H4 (cell line): ENCODE results near the gene CENPP. TPM values are rescaled to one million over a fixed set of nuclear protein-coding genes. Genes with fewer than 3 reads are reported as not detected.

Experiments
- DNase-seq: peaks from one replicate; pipeline ENCODE4 v3.0.0-alpha.2; 2015; ENCODE audit warnings: low spot score
- total RNA-seq: library from RNA; depleted of rRNA; stranded (reverse); fragments of >200 nt; shearing (Covaris generic); gene quantifications from 2 replicates; pipeline ENCODE4 v1.2.3, GENCODE V29; 2014

CENPP gene
- total RNA-seq, 1 experiment from 2014 or later: 9.6 TPM

- no peak for DNase-seq
These were observed 154.6 kb downstream of the CENPP start for GRCh38 chr9:92480291-92480771.

DNA sequence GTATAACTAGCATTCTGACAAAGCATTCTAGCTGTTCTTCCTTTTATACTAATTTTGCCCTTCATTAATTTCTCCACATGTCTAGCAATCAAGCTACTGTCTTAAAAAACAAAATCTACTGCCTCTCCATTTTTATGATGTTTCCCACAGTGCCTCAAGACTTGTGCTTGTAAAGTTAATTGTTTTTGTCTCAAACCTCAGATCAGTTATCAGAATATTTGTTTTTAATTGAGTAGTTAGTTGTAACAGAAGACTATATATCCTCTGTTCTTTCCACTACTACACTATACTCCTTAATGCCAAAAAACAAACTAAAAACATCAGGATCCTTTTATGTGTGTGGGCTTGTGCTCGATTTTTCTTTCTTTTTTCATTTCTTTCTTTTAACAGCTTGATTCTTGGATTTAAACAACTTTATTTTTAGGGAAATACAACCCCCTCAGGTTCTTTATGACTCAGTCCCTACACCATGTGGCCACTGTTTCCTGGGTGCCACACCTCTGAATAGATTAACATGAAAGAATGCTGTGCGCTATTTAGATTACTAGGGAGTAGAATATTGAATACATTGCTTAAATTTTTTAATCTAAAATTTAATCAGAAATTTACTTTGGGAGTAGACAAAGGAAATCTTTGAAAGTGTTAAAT lies 155.4 kb downstream of the CENPP start:
- DNase-seq: no peak

DNA sequence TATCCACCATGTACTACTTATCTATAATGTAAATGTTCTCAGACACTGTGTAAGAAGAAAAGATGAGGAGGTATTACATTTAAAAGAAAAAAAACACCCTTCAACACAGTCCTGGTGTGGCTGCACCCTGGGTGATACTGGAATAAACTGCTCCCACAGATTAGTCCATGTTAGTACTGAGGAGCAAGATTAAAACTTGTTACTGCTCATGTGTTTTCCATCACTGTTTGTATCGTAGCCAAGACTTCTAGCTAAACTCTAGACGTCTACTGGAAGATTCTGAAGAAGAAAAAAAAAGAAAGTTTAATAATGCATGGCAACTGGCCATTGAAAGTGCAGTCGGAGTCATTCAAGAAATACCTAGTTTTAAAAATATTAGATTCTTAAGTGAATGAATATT lies 156.6 kb downstream of the CENPP start, which contains the start of gene ASPN:
ASPN (minus strand) TSS at position 178 of the 400 bp plus-strand sequence.
- no peak for DNase-seq

GRCh38 chr9:92482805-92483204 lies 157.1 kb downstream of the CENPP start:
- DNase-seq: no peak

DNA sequence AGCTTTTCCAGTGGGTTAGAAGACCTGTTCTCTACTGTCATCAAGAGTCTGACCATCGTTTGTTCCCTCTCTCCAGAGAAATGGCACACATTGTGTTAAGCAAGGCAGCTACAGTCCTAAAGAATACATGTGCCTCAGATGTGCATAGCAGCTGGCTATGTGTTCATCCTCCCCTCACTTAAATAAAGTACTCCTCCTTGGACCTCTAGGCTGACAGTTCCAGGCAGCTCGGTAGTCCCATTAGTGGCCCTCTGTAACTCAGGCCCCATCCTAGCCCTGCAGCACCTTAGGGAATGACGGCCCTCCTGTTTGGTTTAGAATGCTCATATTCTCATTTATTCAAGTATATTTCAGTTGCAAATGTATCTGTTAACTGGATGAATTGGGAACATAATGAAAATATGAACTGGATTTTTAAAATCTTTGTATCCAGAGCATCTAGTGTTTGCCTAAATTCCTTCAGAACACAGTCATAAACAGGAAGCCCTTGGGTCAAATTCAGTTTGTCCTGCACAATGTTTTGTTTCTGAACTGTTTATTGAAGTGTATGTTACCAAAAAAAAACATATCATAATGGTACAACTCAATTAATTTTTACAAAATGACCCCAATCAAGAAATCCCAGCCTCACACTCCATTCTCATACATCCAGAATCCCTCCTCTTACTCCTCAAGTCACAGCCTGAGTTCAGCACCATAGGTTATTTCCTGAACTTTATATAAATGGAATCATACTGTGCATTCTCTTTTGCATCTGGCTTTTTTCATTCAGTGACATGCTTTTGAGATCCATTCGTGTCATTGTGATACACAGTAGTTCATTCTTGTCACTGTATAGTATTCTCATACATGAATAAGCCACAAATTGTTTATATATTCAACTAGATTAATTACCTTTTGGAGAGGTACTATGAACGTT lies 158.1 kb downstream of the CENPP start:
- DNase-seq: no peak

GRCh38 chr9:92484563-92484962 lies 158.8 kb downstream of the CENPP start:
- DNase-seq: no peak

- DNase-seq: no peak
These were observed 160.6 kb downstream of the CENPP start for GRCh38 chr9:92486371-92486770.

GRCh38 chr9:92488681-92489550 lies 163.2 kb downstream of the CENPP start:
- no peak for DNase-seq

DNA sequence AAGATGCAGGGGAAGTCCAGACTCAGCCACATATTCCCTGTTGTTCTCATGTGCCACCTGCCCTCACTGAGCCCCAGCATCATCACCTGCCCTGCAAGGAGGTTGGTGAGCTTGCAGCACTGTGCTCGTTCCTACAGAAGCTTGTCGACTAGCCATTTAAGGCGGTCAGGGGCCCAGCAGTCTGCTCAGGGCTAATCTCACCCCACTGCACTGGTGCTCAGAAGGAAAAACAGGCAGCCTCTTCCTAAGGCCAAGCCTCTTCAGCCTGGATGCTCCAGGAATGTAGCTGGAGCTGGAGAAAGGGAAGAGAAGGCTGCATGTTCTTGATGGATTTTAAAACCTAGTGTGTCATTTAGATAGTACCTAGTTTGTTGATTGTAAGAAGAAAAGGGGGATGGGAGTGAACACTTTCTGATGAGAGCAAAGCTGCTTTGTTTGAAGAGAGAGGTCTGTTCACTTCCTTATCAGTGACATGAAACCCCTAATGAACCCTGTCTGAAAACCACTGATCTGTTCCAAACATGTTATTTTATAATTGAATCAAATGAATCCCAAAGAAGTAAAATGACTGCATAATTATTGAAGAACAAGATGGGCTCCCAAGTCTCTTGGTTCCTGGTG lies 167.1 kb downstream of the CENPP start:
- DNase-seq: no peak

GRCh38 chr9:92493749-92494387 lies 168.1 kb downstream of the CENPP start:
- no peak for DNase-seq

GRCh38 chr9:92494856-92495255 lies 169.1 kb downstream of the CENPP start:
- DNase-seq: no peak

GRCh38 chr9:92496396-92497176 lies 170.8 kb downstream of the CENPP start:
- no peak for DNase-seq

GRCh38 chr9:92499701-92500100 lies 173.9 kb downstream of the CENPP start:
- no peak for DNase-seq

DNA sequence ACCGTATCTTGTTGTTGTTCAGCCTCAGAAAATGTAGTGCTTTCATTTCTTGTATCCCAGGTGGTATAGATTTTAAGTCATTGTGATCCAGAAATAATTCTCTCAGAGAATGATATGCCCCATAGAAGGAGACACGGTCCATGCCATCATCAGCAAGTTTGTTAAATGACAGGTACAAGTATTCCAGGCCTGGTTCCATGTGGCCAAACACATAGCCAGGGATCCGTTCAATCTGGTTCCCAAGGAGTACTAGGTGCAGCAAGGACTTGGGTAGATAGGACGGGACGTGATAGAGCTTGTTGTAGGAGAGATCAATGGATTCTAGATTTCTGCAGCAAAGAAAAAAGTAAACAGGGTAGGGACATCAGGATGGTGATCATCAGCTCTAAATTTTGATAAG lies 175.0 kb downstream of the CENPP start:
- no peak for DNase-seq

DNA sequence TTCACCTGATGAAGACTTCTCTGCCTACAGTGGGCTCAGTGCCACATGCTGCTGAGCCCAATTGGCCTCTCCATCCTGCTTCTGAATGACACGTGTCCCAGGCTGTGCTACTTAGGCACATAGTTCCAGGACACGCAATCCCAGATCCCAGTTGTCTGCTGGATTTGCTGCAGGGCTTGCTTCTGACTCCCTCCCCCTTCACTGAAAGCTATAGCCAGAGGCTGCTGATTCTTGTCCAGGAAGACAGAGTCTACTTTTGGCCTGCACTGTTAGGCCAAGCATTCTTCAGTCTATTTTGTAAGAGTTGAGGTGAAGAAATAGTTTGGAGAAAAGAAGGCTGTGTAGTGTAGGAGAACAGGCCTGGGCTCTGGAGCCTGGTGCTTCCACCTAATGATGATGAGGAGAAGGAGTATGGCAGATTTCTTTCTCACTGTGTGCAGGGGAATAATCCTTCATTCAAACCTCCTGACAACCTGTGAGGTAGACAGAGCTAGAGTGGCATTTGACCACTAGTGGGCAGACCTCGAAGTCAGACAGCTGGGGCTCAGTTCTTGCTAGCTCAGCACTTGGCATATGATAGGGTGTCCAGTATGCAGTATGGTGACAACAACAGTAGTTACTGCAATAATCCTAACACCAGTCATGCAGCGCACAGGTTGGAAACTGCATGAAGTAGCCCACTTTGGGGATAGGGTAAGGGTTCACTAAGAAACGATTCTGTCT lies 176.1 kb downstream of the CENPP start:
- DNase-seq: peak; percentile 40

DNA sequence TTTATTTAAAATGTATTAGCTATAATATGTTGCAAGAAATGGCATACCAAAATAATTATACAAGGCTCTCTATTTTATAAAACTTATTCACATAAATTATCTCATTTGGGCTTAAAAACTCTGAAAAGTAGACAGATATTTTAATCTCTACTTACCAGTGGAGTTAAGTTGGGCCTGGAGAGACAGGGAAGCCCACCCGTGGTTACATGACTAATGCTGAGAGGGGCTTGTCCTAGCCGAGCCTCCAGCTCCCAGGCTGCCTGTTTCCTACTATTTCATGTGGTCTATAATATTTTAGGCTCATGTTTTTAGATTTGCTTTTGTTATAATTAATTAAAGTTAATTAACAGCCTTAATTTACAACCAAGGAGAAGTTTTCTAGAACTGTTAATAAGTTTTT lies 177.4 kb downstream of the CENPP start:
- DNase-seq: no peak

- no peak for DNase-seq
These were observed 179.1 kb downstream of the CENPP start for GRCh38 chr9:92504881-92505280.

GRCh38 chr9:92506184-92506857 lies 180.6 kb downstream of the CENPP start:
- peak; percentile 62 for DNase-seq

DNA sequence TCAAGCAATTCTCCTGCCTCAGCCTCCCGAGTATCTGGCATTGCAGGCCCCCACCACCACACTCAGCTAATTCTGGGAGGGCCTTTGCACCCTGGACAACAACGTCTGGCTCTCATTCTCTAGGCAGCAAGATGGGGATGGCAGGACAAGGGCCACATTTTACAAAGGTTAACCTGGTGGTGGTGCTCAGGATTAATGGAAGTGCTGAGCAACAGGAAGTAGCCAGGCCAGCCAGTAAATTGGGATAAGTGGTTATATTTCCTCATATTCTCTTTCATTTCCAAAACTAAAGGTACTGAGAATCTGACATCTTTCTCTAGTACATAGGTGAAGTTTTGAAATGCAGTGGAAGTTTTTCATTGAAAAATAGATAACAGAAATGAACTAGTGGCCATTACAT lies 181.3 kb downstream of the CENPP start:
- DNase-seq: no peak
